HG02973 (cell line): ENCODE data around the gene PRSS33.

Experiments
- ATAC-seq: cut with Tn5 transposase; IDR thresholded peaks from one replicate; pipeline ENCODE4 v1.9.1; 2021; ENCODE audit warnings: moderate library complexity; ENCODE audit not compliant: unreplicated experiment

The PRSS33 gene

GRCh38 chr16:2766430-2767139 lies 20.8 kb downstream of the PRSS33 start:
- ATAC-seq = no peak

GRCh38 chr16:2765462-2766404 lies 21.6 kb downstream of the PRSS33 start:
- ATAC-seq = no peak

- ATAC-seq = no peak
These were observed 22.6 kb downstream of the PRSS33 start for GRCh38 chr16:2764718-2765117.

GRCh38 chr16:2763173-2763572 lies 24.2 kb downstream of the PRSS33 start:
- no peak for ATAC-seq

GRCh38 chr16:2762711-2763110 lies 24.6 kb downstream of the PRSS33 start:
- no peak for ATAC-seq

GRCh38 chr16:2761886-2762583 lies 25.3 kb downstream of the PRSS33 start:
- no peak for ATAC-seq

- no peak for ATAC-seq
These were observed 25.9 kb downstream of the PRSS33 start for GRCh38 chr16:2761472-2761871.

- no peak for ATAC-seq
These were observed 30.0 kb downstream of the PRSS33 start for GRCh38 chr16:2757344-2757743.

- ATAC-seq = no peak
These were observed 30.9 kb downstream of the PRSS33 start for GRCh38 chr16:2756288-2757015.

- ATAC-seq = no peak
These were observed 32.2 kb downstream of the PRSS33 start for GRCh38 chr16:2755158-2755557.

- no peak for ATAC-seq
These were observed 33.7 kb downstream of the PRSS33 start for GRCh38 chr16:2753733-2754020.

GRCh38 chr16:2752850-2753732 lies 34.3 kb downstream of the PRSS33 start:
- peak; percentile 30 for ATAC-seq

- ATAC-seq = peak; percentile 66
These were observed 35.1 kb downstream of the PRSS33 start, which contains the start of gene SRRM2 for GRCh38 chr16:2752035-2752849. TSS of gene SRRM2 (plus strand) at chr16:2752638. CDS start at chr16:2756365, 3,727 bp downstream.

GRCh38 chr16:2751577-2752034 lies 35.8 kb downstream of the PRSS33 start:
- no peak for ATAC-seq

GRCh38 chr16:2749936-2750335 lies 37.4 kb downstream of the PRSS33 start:
- ATAC-seq = no peak

GRCh38 chr16:2749476-2749875 lies 37.9 kb downstream of the PRSS33 start:
- ATAC-seq = no peak

GRCh38 chr16:2748757-2749455 lies 38.5 kb downstream of the PRSS33 start:
- no peak for ATAC-seq

GRCh38 chr16:2745961-2746360 lies 41.4 kb downstream of the PRSS33 start:
- ATAC-seq = no peak
